OCI-LY1 (cell line): ENCODE measurements around the gene CDCA3.
"Not testable (repeated sequence)": the region's sequence is repeated elsewhere in the genome, so short reads cannot be mapped to it uniquely, and the experiment has no call there.

Experiments
- H2AFZ ChIP-seq: fragments of 200-600 bp; sonication (generic), shearing (Covaris generic); 2 replicates; pipeline ENCODE4 v1.6.0; 2014; ENCODE audit warnings: antibody characterized with exemption, mild to moderate bottlenecking, low read length
- H3F3A ChIP-seq: fragments of 200-600 bp; sonication (generic), shearing (Covaris generic); 2 replicates; pipeline ENCODE4 v1.6.0; 2014; ENCODE audit warnings: mild to moderate bottlenecking, antibody characterized with exemption, low read length, moderate library complexity; ENCODE audit not compliant: insufficient read depth
- H3K27ac ChIP-seq: fragments of 200-600 bp; sonication (generic); 2 replicates; pipeline ENCODE4 v1.5.1; 2014; ENCODE audit warnings: low read length, mixed run types, mild to moderate bottlenecking, low read depth; ENCODE audit not compliant: poor library complexity, severe bottlenecking
- H3K27me3 ChIP-seq: fragments of 200-600 bp; sonication (generic); 2 replicates; pipeline ENCODE4 v1.6.0; 2014; ENCODE audit warnings: antibody characterized with exemption, mild to moderate bottlenecking, low read length, moderate library complexity; ENCODE audit not compliant: insufficient read depth
- H3K36me3 ChIP-seq: fragments of 200-600 bp; sonication (generic); 2 replicates; pipeline ENCODE4 v1.6.1; 2014; ENCODE audit warnings: mild to moderate bottlenecking, antibody characterized with exemption, low read length, moderate library complexity, mixed read lengths; ENCODE audit not compliant: insufficient read depth
- H3K4me1 ChIP-seq: fragments of 200-600 bp; sonication (generic); 2 replicates; pipeline ENCODE4 v1.5.1; 2014; ENCODE audit warnings: mild to moderate bottlenecking, low read length, moderate library complexity; ENCODE audit not compliant: insufficient read depth, severe bottlenecking
- H3K4me2 ChIP-seq: fragments of 200-600 bp; sonication (generic), shearing (Covaris generic); 2 replicates; pipeline ENCODE4 v1.6.1; 2014; ENCODE audit warnings: low read length
- H3K4me3 ChIP-seq: fragments of 200-600 bp; sonication (generic); 2 replicates; pipeline ENCODE4 v1.5.1; 2014; ENCODE audit warnings: low read length, low read depth, mild to moderate bottlenecking, mixed read lengths; ENCODE audit not compliant: poor library complexity, severe bottlenecking
- H3K79me2 ChIP-seq: fragments of 200-600 bp; shearing (Covaris generic); 2 replicates; pipeline ENCODE4 v1.6.1; 2016; ENCODE audit warnings: mixed run types, low read length, mixed read lengths; ENCODE audit not compliant: insufficient read depth
- H3K9ac ChIP-seq: fragments of 200-600 bp; sonication (generic), shearing (Covaris generic); 2 replicates; pipeline ENCODE4 v1.6.1; 2014; ENCODE audit warnings: mild to moderate bottlenecking, low read length, mixed read lengths
- H3K9me2 ChIP-seq: fragments of 200-600 bp; sonication (generic), shearing (Covaris generic); 2 replicates; pipeline ENCODE4 v1.6.1; 2014; ENCODE audit warnings: low read depth, mild to moderate bottlenecking, low read length, mixed read lengths
- H3K9me3 ChIP-seq: fragments of 200-600 bp; shearing (Covaris generic); 2 replicates; pipeline ENCODE4 v1.6.1; 2014; ENCODE audit warnings: low read length, mixed read lengths
- H4K20me1 ChIP-seq: fragments of 200-600 bp; sonication (generic), shearing (Covaris generic); 2 replicates; pipeline ENCODE4 v1.6.0; 2016; ENCODE audit warnings: mild to moderate bottlenecking, low read length; ENCODE audit not compliant: insufficient read depth
- EZH2 ChIP-seq: fragments of 200-600 bp; sonication (generic), shearing (Covaris generic); IDR thresholded peaks from 2 replicates; pipeline ENCODE4 v1.8.0; 2017; ENCODE audit warnings: borderline replicate concordance, mixed run types, mild to moderate bottlenecking, antibody characterized with exemption, low read length, moderate library complexity, mixed read lengths
- TF ChIP-seq, protein P1 (sequence below): fragments of 200-600 bp; sonication (generic), shearing (Covaris generic); IDR thresholded peaks from 2 replicates; pipeline ENCODE4 v1.5.1; 2017; ENCODE audit warnings: mild to moderate bottlenecking, antibody characterized with exemption, low read length, moderate library complexity, mixed read lengths

CDCA3 gene

DNA sequence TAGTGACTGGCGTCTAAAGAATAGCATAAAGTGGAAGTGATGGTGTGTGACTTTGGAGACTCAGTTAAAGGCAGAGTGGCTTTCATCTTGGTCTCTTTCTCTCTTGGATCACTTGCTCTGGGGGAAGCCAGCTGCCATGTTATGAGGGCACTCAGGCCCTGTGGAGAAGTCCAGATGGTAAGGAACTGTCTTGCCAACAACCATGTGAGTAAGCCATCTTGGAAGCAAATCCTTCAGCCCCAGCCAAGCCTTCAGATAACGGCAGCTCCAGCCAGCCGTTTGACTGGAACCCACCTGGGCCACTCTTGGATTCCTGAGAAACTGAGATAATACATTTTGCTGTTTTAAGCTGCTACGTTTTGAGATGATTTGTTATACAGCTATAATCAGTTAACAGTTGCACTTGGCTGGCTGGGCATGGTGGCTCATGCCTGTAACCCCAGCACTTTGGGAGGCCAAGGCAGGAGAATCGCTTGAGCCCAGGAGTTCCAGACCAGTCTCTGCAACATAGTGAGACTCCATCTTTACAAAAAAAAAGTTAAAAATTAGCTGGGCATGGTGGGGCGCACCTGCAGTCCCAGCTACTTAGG lies 45.9 kb upstream of the CDCA3 start:
- Histone ChIP-seq H3K27me3 (no peaks in the 10 kb centered on the region), H3K27ac (no peak overlapping the region), H3K4me3 (no peak overlapping the region), H3K4me2 (no peak overlapping the region), H3K36me3 (no peaks in the 10 kb centered on the region), H3K9ac (no peak overlapping the region), H3K9me2 (no peaks in the 10 kb centered on the region), H3K79me2 (no peaks in the 10 kb centered on the region), H2AFZ (no peak overlapping the region), H3K9me3 (no peaks in the 10 kb centered on the region), H3F3A (no peaks in the 10 kb centered on the region), H4K20me1 (no peaks in the 10 kb centered on the region), H3K4me1 (peaks cover 6% of the 10 kb centered on the region)
- TF ChIP-seq, protein P1, sequence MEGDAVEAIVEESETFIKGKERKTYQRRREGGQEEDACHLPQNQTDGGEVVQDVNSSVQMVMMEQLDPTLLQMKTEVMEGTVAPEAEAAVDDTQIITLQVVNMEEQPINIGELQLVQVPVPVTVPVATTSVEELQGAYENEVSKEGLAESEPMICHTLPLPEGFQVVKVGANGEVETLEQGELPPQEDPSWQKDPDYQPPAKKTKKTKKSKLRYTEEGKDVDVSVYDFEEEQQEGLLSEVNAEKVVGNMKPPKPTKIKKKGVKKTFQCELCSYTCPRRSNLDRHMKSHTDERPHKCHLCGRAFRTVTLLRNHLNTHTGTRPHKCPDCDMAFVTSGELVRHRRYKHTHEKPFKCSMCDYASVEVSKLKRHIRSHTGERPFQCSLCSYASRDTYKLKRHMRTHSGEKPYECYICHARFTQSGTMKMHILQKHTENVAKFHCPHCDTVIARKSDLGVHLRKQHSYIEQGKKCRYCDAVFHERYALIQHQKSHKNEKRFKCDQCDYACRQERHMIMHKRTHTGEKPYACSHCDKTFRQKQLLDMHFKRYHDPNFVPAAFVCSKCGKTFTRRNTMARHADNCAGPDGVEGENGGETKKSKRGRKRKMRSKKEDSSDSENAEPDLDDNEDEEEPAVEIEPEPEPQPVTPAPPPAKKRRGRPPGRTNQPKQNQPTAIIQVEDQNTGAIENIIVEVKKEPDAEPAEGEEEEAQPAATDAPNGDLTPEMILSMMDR = no peak
- TF ChIP-seq EZH2 = no peak

DNA sequence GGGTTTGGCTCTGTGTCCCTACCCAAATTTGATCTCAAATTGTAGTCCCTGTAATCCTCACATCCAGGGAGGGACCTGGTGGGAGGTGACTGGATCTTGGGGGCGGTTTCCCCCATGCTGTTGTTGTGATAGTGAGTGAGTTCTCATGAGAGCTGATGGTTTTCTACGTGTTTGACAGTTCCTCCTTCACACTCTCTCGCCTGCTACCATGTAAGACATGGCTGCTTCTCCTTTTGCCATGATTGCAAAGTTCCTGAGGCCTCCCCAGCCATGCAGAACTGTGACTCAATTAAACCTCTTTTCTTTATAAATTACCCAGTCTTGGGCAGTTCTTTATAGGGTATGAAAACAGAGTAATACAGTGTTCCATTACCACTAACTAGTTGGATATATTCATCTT lies 43.2 kb upstream of the CDCA3 start:
- H3F3A ChIP-seq = no peaks in the 10 kb centered on the region
- no peaks in the 10 kb centered on the region for H3K9me2 ChIP-seq
- H3K79me2 ChIP-seq = no peaks in the 10 kb centered on the region
- no peak overlapping the region for H2AFZ ChIP-seq
- TF ChIP-seq, protein P1 = no peak
- TF ChIP-seq EZH2 = no peak
- H3K4me3 ChIP-seq = no peak overlapping the region
- no peak overlapping the region for H3K4me2 ChIP-seq
- no peaks in the 10 kb centered on the region for H3K27me3 ChIP-seq
- no peak overlapping the region for H3K9ac ChIP-seq
- peaks cover 13% of the 10 kb centered on the region for H3K4me1 ChIP-seq
- no peaks in the 10 kb centered on the region for H4K20me1 ChIP-seq
- no peaks in the 10 kb centered on the region for H3K36me3 ChIP-seq
- no peak overlapping the region for H3K27ac ChIP-seq
- H3K9me3 ChIP-seq = no peaks in the 10 kb centered on the region

DNA sequence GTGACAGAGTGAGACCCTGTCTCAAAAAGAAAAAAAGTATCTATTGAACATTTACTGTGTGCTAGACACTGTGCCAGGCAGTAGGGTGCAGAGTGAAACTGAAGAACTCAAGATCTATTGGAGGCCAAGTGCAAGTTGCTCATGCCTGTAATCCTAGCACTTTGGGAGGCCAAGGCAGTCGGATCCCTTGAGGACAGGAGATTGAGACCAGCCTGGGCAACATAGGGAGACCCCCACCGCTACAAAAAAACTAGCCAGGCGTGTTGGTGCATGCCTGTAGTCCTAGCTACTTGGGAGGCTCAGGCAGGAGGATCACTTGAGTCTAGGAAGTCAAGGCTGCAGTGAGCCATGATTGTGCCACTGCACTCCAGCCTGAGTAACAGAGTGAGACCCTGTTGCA lies 41.6 kb upstream of the CDCA3 start:
- H4K20me1 ChIP-seq, H3K36me3 ChIP-seq, H3K4me2 ChIP-seq, H3F3A ChIP-seq, H3K9ac ChIP-seq, H3K9me3 ChIP-seq, H3K79me2 ChIP-seq, H3K27me3 ChIP-seq, H3K9me2 ChIP-seq, H3K27ac ChIP-seq, H3K4me3 ChIP-seq, H2AFZ ChIP-seq: not testable (repeated sequence)
- peaks cover 13% of the 10 kb centered on the region for H3K4me1 ChIP-seq

DNA sequence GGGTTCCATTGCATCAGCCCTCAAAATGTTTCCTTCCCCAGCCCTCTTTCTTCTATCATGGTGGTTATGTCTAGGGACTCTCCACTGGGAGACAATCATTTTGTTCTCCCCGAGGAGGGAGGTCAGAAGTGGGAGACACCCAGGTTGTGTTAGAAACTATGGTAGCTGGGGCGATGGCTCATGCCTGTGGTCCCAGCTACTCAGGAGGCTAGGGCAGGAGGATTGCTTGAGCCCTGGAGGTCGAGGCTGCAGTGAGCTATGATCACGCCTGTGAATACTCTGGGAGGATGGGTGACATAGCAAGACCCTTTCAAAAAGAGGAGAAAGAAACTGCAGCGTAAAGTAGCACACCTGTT lies 40.5 kb upstream of the CDCA3 start:
- peak overlapping the region; percentile 50; the same call in 1 of the 2 replicates for H2AFZ ChIP-seq
- H4K20me1 ChIP-seq = no peaks in the 10 kb centered on the region
- H3K27ac ChIP-seq = peak overlapping the region; percentile 44
- 0 out of 2 replicates have a peak, but pooled peaks cover 5% of the 10 kb centered on the region for H3K36me3 ChIP-seq
- TF ChIP-seq, protein P1 = no peak
- no peak for TF ChIP-seq EZH2
- H3K79me2 ChIP-seq = no peaks in the 10 kb centered on the region
- H3K4me3 ChIP-seq = peak overlapping the region; percentile 59
- peaks cover 13% of the 10 kb centered on the region for H3K4me1 ChIP-seq
- H3K9me3 ChIP-seq = no peaks in the 10 kb centered on the region
- no peaks in the 10 kb centered on the region for H3K27me3 ChIP-seq
- peak overlapping the region; percentile 78 for H3K4me2 ChIP-seq
- H3F3A ChIP-seq = no peaks in the 10 kb centered on the region
- peak overlapping the region; percentile 78 for H3K9ac ChIP-seq
- H3K9me2 ChIP-seq = no peaks in the 10 kb centered on the region
